ENCODE results near the gene GRIK1.

Gene GRIK1

GRCh38 chr21:29637553-29637952, 302.2 kb downstream of the GRIK1 start:
- Histone ChIP-seq H3K27ac (ENCODE audit: low read length) (no peak overlapping the region), H3K36me3 (ENCODE audit: control insufficient read depth in 2 of 2, insufficient read depth in 2 of 2, low read length in 2 of 2) (no peaks in the 10 kb centered on the region), H3K27me3 (ENCODE audit: control insufficient read depth in 1 of 2, insufficient read depth in 2 of 2, low read length in 2 of 2) (no peaks in the 10 kb centered on the region), H3K4me3 (ENCODE audit: low read length in 2 of 2) (no peak overlapping the region), H3K4me1 (ENCODE audit: control insufficient read depth, insufficient read depth, low read length) (no peaks in the 10 kb centered on the region), H3K9ac (ENCODE audit: low read length in 2 of 2) (no peak overlapping the region), H3K9me3 (ENCODE audit: control insufficient read depth in 2 of 2, low read length in 2 of 2) (no peaks in the 10 kb centered on the region)

- Histone ChIP-seq H3K36me3 (ENCODE audit: control insufficient read depth in 2 of 2, insufficient read depth in 2 of 2, low read length in 2 of 2) (no peaks in the 10 kb centered on the region), H3K4me1 (ENCODE audit: control insufficient read depth, insufficient read depth, low read length) (no peaks in the 10 kb centered on the region), H3K27me3 (ENCODE audit: control insufficient read depth in 1 of 2, insufficient read depth in 2 of 2, low read length in 2 of 2) (no peaks in the 10 kb centered on the region), H3K9ac (ENCODE audit: low read length in 2 of 2) (no peak overlapping the region), H3K4me3 (ENCODE audit: low read length in 2 of 2) (no peak overlapping the region), H3K9me3 (ENCODE audit: control insufficient read depth in 2 of 2, low read length in 2 of 2) (no peaks in the 10 kb centered on the region), H3K27ac (ENCODE audit: low read length) (no peak overlapping the region)
Observed at GRCh38 chr21:29637134-29637533, 302.7 kb downstream of the GRIK1 start.

- H3K36me3 ChIP-seq (ENCODE audit: control insufficient read depth in 2 of 2, insufficient read depth in 2 of 2, low read length in 2 of 2) = no peaks in the 10 kb centered on the region
Observed at GRCh38 chr21:29634418-29634817, 305.4 kb downstream of the GRIK1 start.

GRCh38 chr21:29633756-29634155, 306.0 kb downstream of the GRIK1 start:
- Histone ChIP-seq H3K4me3 (ENCODE audit: low read length in 2 of 2) (no peak overlapping the region), H3K9me3 (ENCODE audit: control insufficient read depth in 2 of 2, low read length in 2 of 2) (no peaks in the 10 kb centered on the region), H3K9ac (ENCODE audit: low read length in 2 of 2) (no peak overlapping the region), H3K36me3 (ENCODE audit: control insufficient read depth in 2 of 2, insufficient read depth in 2 of 2, low read length in 2 of 2) (no peaks in the 10 kb centered on the region), H3K27me3 (ENCODE audit: control insufficient read depth in 1 of 2, insufficient read depth in 2 of 2, low read length in 2 of 2) (no peaks in the 10 kb centered on the region), H3K27ac (ENCODE audit: low read length) (no peak overlapping the region), H3K4me1 (ENCODE audit: control insufficient read depth, insufficient read depth, low read length) (no peaks in the 10 kb centered on the region)

More at GRCh38 chr21:29634418-29634817, 305.4 kb downstream of the GRIK1 start:
- Histone ChIP-seq H3K9ac (ENCODE audit: low read length in 2 of 2) (no peak overlapping the region), H3K9me3 (ENCODE audit: control insufficient read depth in 2 of 2, low read length in 2 of 2) (no peaks in the 10 kb centered on the region), H3K27ac (ENCODE audit: low read length) (no peak overlapping the region), H3K27me3 (ENCODE audit: control insufficient read depth in 1 of 2, insufficient read depth in 2 of 2, low read length in 2 of 2) (no peaks in the 10 kb centered on the region), H3K4me1 (ENCODE audit: control insufficient read depth, insufficient read depth, low read length) (no peaks in the 10 kb centered on the region), H3K4me3 (ENCODE audit: low read length in 2 of 2) (no peak overlapping the region)

- H3K27me3 ChIP-seq (ENCODE audit: control insufficient read depth in 1 of 2, insufficient read depth in 2 of 2, low read length in 2 of 2) = no peaks in the 10 kb centered on the region
- no peaks in the 10 kb centered on the region for H3K4me1 ChIP-seq (ENCODE audit: control insufficient read depth, insufficient read depth, low read length)
- H3K4me3 ChIP-seq (ENCODE audit: low read length in 2 of 2) = no peak overlapping the region
- no peak overlapping the region for H3K9ac ChIP-seq (ENCODE audit: low read length in 2 of 2)
- H3K36me3 ChIP-seq (ENCODE audit: control insufficient read depth in 2 of 2, insufficient read depth in 2 of 2, low read length in 2 of 2) = no peaks in the 10 kb centered on the region
- H3K9me3 ChIP-seq (ENCODE audit: control insufficient read depth in 2 of 2, low read length in 2 of 2) = no peaks in the 10 kb centered on the region
- H3K27ac ChIP-seq (ENCODE audit: low read length) = no peak overlapping the region
Observed at GRCh38 chr21:29630441-29630840, 309.4 kb downstream of the GRIK1 start.

GRCh38 chr21:29627905-29628304, 311.9 kb downstream of the GRIK1 start:
- H3K9ac ChIP-seq (ENCODE audit: low read length in 2 of 2) = no peak overlapping the region
- no peaks in the 10 kb centered on the region for H3K27me3 ChIP-seq (ENCODE audit: control insufficient read depth in 1 of 2, insufficient read depth in 2 of 2, low read length in 2 of 2)
- H3K9me3 ChIP-seq (ENCODE audit: control insufficient read depth in 2 of 2, low read length in 2 of 2) = no peaks in the 10 kb centered on the region
- no peak overlapping the region for H3K4me3 ChIP-seq (ENCODE audit: low read length in 2 of 2)
- no peaks in the 10 kb centered on the region for H3K36me3 ChIP-seq (ENCODE audit: control insufficient read depth in 2 of 2, insufficient read depth in 2 of 2, low read length in 2 of 2)
- no peak overlapping the region for H3K27ac ChIP-seq (ENCODE audit: low read length)
- H3K4me1 ChIP-seq (ENCODE audit: control insufficient read depth, insufficient read depth, low read length) = no peaks in the 10 kb centered on the region

GRCh38 chr21:29626801-29627470, 312.9 kb downstream of the GRIK1 start:
- Histone ChIP-seq H3K9me3 (ENCODE audit: control insufficient read depth in 2 of 2, low read length in 2 of 2) (no peaks in the 10 kb centered on the region), H3K27ac (ENCODE audit: low read length) (no peak overlapping the region), H3K36me3 (ENCODE audit: control insufficient read depth in 2 of 2, insufficient read depth in 2 of 2, low read length in 2 of 2) (no peaks in the 10 kb centered on the region), H3K4me3 (ENCODE audit: low read length in 2 of 2) (no peak overlapping the region), H3K9ac (ENCODE audit: low read length in 2 of 2) (no peak overlapping the region), H3K4me1 (ENCODE audit: control insufficient read depth, insufficient read depth, low read length) (no peaks in the 10 kb centered on the region), H3K27me3 (ENCODE audit: control insufficient read depth in 1 of 2, insufficient read depth in 2 of 2, low read length in 2 of 2) (no peaks in the 10 kb centered on the region)

- Histone ChIP-seq H3K4me1 (ENCODE audit: control insufficient read depth, insufficient read depth, low read length) (no peaks in the 10 kb centered on the region), H3K4me3 (ENCODE audit: low read length in 2 of 2) (no peak overlapping the region), H3K9ac (ENCODE audit: low read length in 2 of 2) (no peak overlapping the region), H3K27me3 (ENCODE audit: control insufficient read depth in 1 of 2, insufficient read depth in 2 of 2, low read length in 2 of 2) (no peaks in the 10 kb centered on the region), H3K27ac (ENCODE audit: low read length) (no peak overlapping the region), H3K9me3 (ENCODE audit: control insufficient read depth in 2 of 2, low read length in 2 of 2) (no peaks in the 10 kb centered on the region), H3K36me3 (ENCODE audit: control insufficient read depth in 2 of 2, insufficient read depth in 2 of 2, low read length in 2 of 2) (no peaks in the 10 kb centered on the region)
Observed at GRCh38 chr21:29625990-29626389, 313.8 kb downstream of the GRIK1 start.

- Histone ChIP-seq H3K27ac (ENCODE audit: low read length) (no peak overlapping the region), H3K4me1 (ENCODE audit: control insufficient read depth, insufficient read depth, low read length) (no peaks in the 10 kb centered on the region), H3K27me3 (ENCODE audit: control insufficient read depth in 1 of 2, insufficient read depth in 2 of 2, low read length in 2 of 2) (no peaks in the 10 kb centered on the region), H3K36me3 (ENCODE audit: control insufficient read depth in 2 of 2, insufficient read depth in 2 of 2, low read length in 2 of 2) (no peaks in the 10 kb centered on the region), H3K4me3 (ENCODE audit: low read length in 2 of 2) (no peak overlapping the region), H3K9me3 (ENCODE audit: control insufficient read depth in 2 of 2, low read length in 2 of 2) (no peaks in the 10 kb centered on the region), H3K9ac (ENCODE audit: low read length in 2 of 2) (no peak overlapping the region)
Observed at GRCh38 chr21:29624776-29625175, 315.0 kb downstream of the GRIK1 start.

GRCh38 chr21:29621525-29621924, 318.3 kb downstream of the GRIK1 start:
- Histone ChIP-seq H3K4me3 (ENCODE audit: low read length in 2 of 2) (no peak overlapping the region), H3K4me1 (ENCODE audit: control insufficient read depth, insufficient read depth, low read length) (no peaks in the 10 kb centered on the region), H3K36me3 (ENCODE audit: control insufficient read depth in 2 of 2, insufficient read depth in 2 of 2, low read length in 2 of 2) (no peaks in the 10 kb centered on the region), H3K27me3 (ENCODE audit: control insufficient read depth in 1 of 2, insufficient read depth in 2 of 2, low read length in 2 of 2) (no peaks in the 10 kb centered on the region), H3K9ac (ENCODE audit: low read length in 2 of 2) (no peak overlapping the region), H3K27ac (ENCODE audit: low read length) (no peak overlapping the region), H3K9me3 (ENCODE audit: control insufficient read depth in 2 of 2, low read length in 2 of 2) (no peaks in the 10 kb centered on the region)

GRCh38 chr21:29616209-29616751, 323.5 kb downstream of the GRIK1 start:
- Histone ChIP-seq H3K27me3 (ENCODE audit: control insufficient read depth in 1 of 2, insufficient read depth in 2 of 2, low read length in 2 of 2) (no peaks in the 10 kb centered on the region), H3K27ac (ENCODE audit: low read length) (no peak overlapping the region), H3K36me3 (ENCODE audit: control insufficient read depth in 2 of 2, insufficient read depth in 2 of 2, low read length in 2 of 2) (no peaks in the 10 kb centered on the region), H3K9ac (ENCODE audit: low read length in 2 of 2) (no peak overlapping the region), H3K9me3 (ENCODE audit: control insufficient read depth in 2 of 2, low read length in 2 of 2) (no peaks in the 10 kb centered on the region), H3K4me3 (ENCODE audit: low read length in 2 of 2) (no peak overlapping the region), H3K4me1 (ENCODE audit: control insufficient read depth, insufficient read depth, low read length) (no peaks in the 10 kb centered on the region)

All from stomach smooth muscle (tissue), 2 donors.